GM23248 (cell line): ENCODE measurements around the gene TRIM65. TPM values are rescaled to one million over a fixed set of nuclear protein-coding genes. Genes with fewer than 3 reads are reported as not detected.

ENCODE experiments used
- DNase-seq: peaks from one replicate; pipeline ENCODE4 v3.0.0-alpha.2; 2015
- H2AFZ ChIP-seq: fragments of 200-600 bp; sonication (generic); 2 replicates; pipeline ENCODE4 v1.6.1; 2016; ENCODE audit warnings: antibody characterized with exemption
- H3F3A ChIP-seq: fragments of 200-600 bp; sonication (generic); 2 replicates; pipeline ENCODE4 v1.6.1; 2016; ENCODE audit warnings: mild to moderate bottlenecking, antibody characterized with exemption, mixed run types; ENCODE audit not compliant: insufficient read depth
- H3K27ac ChIP-seq: fragments of 200-600 bp; sonication (generic); 2 replicates; pipeline ENCODE4 v1.5.1; 2016; ENCODE audit warnings: mild to moderate bottlenecking
- H3K27me3 ChIP-seq: fragments of 200-600 bp; sonication (generic); replicated peaks from 2 replicates; pipeline ENCODE4 v1.6.1; 2016; ENCODE audit warnings: mild to moderate bottlenecking; ENCODE audit not compliant: insufficient read depth
- H3K36me3 ChIP-seq: fragments of 200-600 bp; sonication (generic); 2 replicates; pipeline ENCODE4 v1.6.1; 2016; ENCODE audit warnings: low read depth, mild to moderate bottlenecking
- H3K4me1 ChIP-seq: fragments of 200-600 bp; sonication (generic); 2 replicates; pipeline ENCODE4 v1.6.1; 2016; ENCODE audit warnings: mild to moderate bottlenecking; ENCODE audit not compliant: insufficient read depth
- H3K4me2 ChIP-seq: fragments of 200-600 bp; sonication (generic); one replicate; pipeline ENCODE4 v1.6.1; 2016; ENCODE audit warnings: mild to moderate bottlenecking; ENCODE audit not compliant: unreplicated experiment
- H3K4me3 ChIP-seq: fragments of 200-600 bp; sonication (generic); 2 replicates; pipeline ENCODE4 v1.5.1; 2016; ENCODE audit warnings: mild to moderate bottlenecking
- H3K79me2 ChIP-seq: fragments of 200-600 bp; sonication (generic); 2 replicates; pipeline ENCODE4 v1.6.1; 2016; ENCODE audit warnings: mild to moderate bottlenecking; ENCODE audit not compliant: insufficient read depth
- H3K9ac ChIP-seq: fragments of 200-600 bp; sonication (generic); 2 replicates; pipeline ENCODE4 v1.6.1; 2016; ENCODE audit warnings: mild to moderate bottlenecking
- H3K9me2 ChIP-seq: fragments of 200-600 bp; sonication (generic); 2 replicates; pipeline ENCODE4 v1.6.1; 2016; ENCODE audit warnings: mixed run types, mild to moderate bottlenecking, moderate library complexity; ENCODE audit not compliant: insufficient read depth
- H3K9me3 ChIP-seq: fragments of 200-600 bp; sonication (generic); one replicate; pipeline ENCODE4 v1.6.1; 2017; ENCODE audit warnings: low read depth
- H4K20me1 ChIP-seq: fragments of 200-600 bp; sonication (generic); 2 replicates; pipeline ENCODE4 v1.6.0; 2016; ENCODE audit not compliant: insufficient read depth
- EZH2 ChIP-seq: fragments of 200-600 bp; sonication (generic); IDR thresholded peaks from 2 replicates; pipeline ENCODE4 v1.6.1; 2018; ENCODE audit warnings: antibody characterized with exemption, mild to moderate bottlenecking; ENCODE audit not compliant: insufficient read depth, poor library complexity, severe bottlenecking
- EZH2phosphoT487 ChIP-seq: fragments of 200-600 bp; sonication (generic); IDR thresholded peaks from 2 replicates; pipeline ENCODE4 v1.6.1; 2018; ENCODE audit warnings: antibody characterized with exemption, moderate library complexity, mild to moderate bottlenecking, low read depth; ENCODE audit not compliant: insufficient read depth
- WGBS, 2 experiments: methylation state at CpG; one replicate each; pipeline ENCODE4 v1.1.6; 2015 to 2017; ENCODE audit warnings: low lambda C conversion rate in 2 of 2, low coverage in 1 of 2; ENCODE audit errors: missing lambda C conversion rate in 2 of 2; 5-methylcytosine and 5-hydroxymethylcytosine counted together
- in situ Hi-C: fragments of 300-500 bp; cut with MboI; formaldehyde crosslinking; loops from 2 replicates; pipeline ENCODE4 v1.15.0; 2020
- polyA plus RNA-seq: library from polyadenylated mRNA; unstranded; fragments of >200 nt; fragmentation: Nextera tagmentation; extraction: Ambion mirVana; gene quantifications from 2 replicates; pipeline ENCODE4 v1.2.1, GENCODE V29; 2016
- total RNA-seq: library from RNA; depleted of rRNA; stranded (reverse); fragments of >200 nt; shearing (Covaris generic); gene quantifications from 2 replicates; pipeline ENCODE4 v1.2.3, GENCODE V29; 2014

TRIM65 gene
- total and polyA plus RNA-seq, 2 experiments from 2014 or later = 9.9 to 25.7 TPM

- H3K4me1 ChIP-seq = peaks cover 30% of the 10 kb centered on the region
- peak overlapping the region; percentile 63; the same call in 1 of the 2 replicates for H3K4me3 ChIP-seq
- no peaks in the 10 kb centered on the region for H3K79me2 ChIP-seq
- no peak overlapping the region for H2AFZ ChIP-seq
- H3K9ac ChIP-seq = peak overlapping the region; percentile 75
- peaks cover 11% of the 10 kb centered on the region; the same call in 1 of the 2 replicates for H3F3A ChIP-seq
- H3K4me2 ChIP-seq = peak overlapping the region; percentile 62
- no peaks in the 10 kb centered on the region for H4K20me1 ChIP-seq
- DNase-seq = peak; percentile 33
- H3K27me3 ChIP-seq = peaks cover 12% of the 10 kb centered on the region
- H3K36me3 ChIP-seq = no peaks in the 10 kb centered on the region
- no peak for TF ChIP-seq EZH2phosphoT487
- no peak for TF ChIP-seq EZH2
- H3K27ac ChIP-seq = peak overlapping the region; percentile 41
- no peaks in the 10 kb centered on the region for H3K9me2 ChIP-seq
- 41 to 43% methylated on average over 25 to 26 of the region's 26 CpGs for WGBS, 2 experiments
- in situ Hi-C loops = no loop called here
- H3K9me3 ChIP-seq = no peaks in the 10 kb centered on the region
Measured at GRCh38 chr17:75876190-75876937, 20.4 kb downstream of the TRIM65 start.

GRCh38 chr17:75875940-75876189 is 20.9 kb downstream of the TRIM65 start:
- Histone ChIP-seq H3K9ac (no peak overlapping the region), H3K4me3 (no peak overlapping the region), H3K79me2 (no peaks in the 10 kb centered on the region), H3K36me3 (no peaks in the 10 kb centered on the region), H3K9me2 (no peaks in the 10 kb centered on the region), H2AFZ (no peak overlapping the region), H3K27ac (no peak overlapping the region), H3K4me2 (no peak overlapping the region), H3K4me1 (peaks cover 30% of the 10 kb centered on the region), H3K9me3 (no peaks in the 10 kb centered on the region), H3F3A (peaks cover 11% of the 10 kb centered on the region; the same call in 1 of the 2 replicates), H4K20me1 (no peaks in the 10 kb centered on the region), H3K27me3 (peaks cover 12% of the 10 kb centered on the region)
- WGBS, 2 experiments = 38 to 50% methylated on average over 5 of the region's 5 CpGs
- TF ChIP-seq EZH2 = no peak
- no peak for TF ChIP-seq EZH2phosphoT487
- in situ Hi-C loops = no loop called here
- no peak for DNase-seq

- Histone ChIP-seq H3K79me2 (no peaks in the 10 kb centered on the region), H3K9ac (no peak overlapping the region), H3K27ac (no peak overlapping the region), H3K9me3 (no peaks in the 10 kb centered on the region), H3K4me3 (no peak overlapping the region), H3K36me3 (no peaks in the 10 kb centered on the region), H3F3A (peaks cover 11% of the 10 kb centered on the region; the same call in 1 of the 2 replicates), H2AFZ (no peak overlapping the region), H4K20me1 (no peaks in the 10 kb centered on the region), H3K27me3 (peaks cover 12% of the 10 kb centered on the region), H3K4me1 (peaks cover 30% of the 10 kb centered on the region), H3K9me2 (no peaks in the 10 kb centered on the region), H3K4me2 (no peak overlapping the region)
- in situ Hi-C loops = no loop called here
- WGBS, 2 experiments = 48 to 51% methylated on average over 15 to 18 of the region's 18 CpGs
- DNase-seq = no peak
- TF ChIP-seq EZH2 (no peak), EZH2phosphoT487 (no peak)
Measured at GRCh38 chr17:75875182-75875939, 21.4 kb downstream of the TRIM65 start.

- H3K27me3 ChIP-seq = peaks cover 7% of the 10 kb centered on the region
- no peak overlapping the region for H3K4me2 ChIP-seq
- peaks cover 5% of the 10 kb centered on the region; the same call in 1 of the 2 replicates for H3F3A ChIP-seq
- no peak overlapping the region for H3K9ac ChIP-seq
- H3K4me1 ChIP-seq = peaks cover 36% of the 10 kb centered on the region
- H3K27ac ChIP-seq = no peak overlapping the region
- no peak overlapping the region for H3K4me3 ChIP-seq
- no peak for TF ChIP-seq EZH2
- TF ChIP-seq EZH2phosphoT487 = no peak
- H3K79me2 ChIP-seq = no peaks in the 10 kb centered on the region
- no peaks in the 10 kb centered on the region for H3K9me2 ChIP-seq
- no peaks in the 10 kb centered on the region for H4K20me1 ChIP-seq
- H3K9me3 ChIP-seq = no peaks in the 10 kb centered on the region
- no peak for DNase-seq
- WGBS, 2 experiments = 88 to 91% methylated on average over 30 to 37 of the region's 38 CpGs
- H2AFZ ChIP-seq = no peak overlapping the region
- in situ Hi-C loops = no loop called here
- H3K36me3 ChIP-seq = no peaks in the 10 kb centered on the region
Measured at GRCh38 chr17:75874323-75875181, 22.2 kb downstream of the TRIM65 start.
